Astrocyte (in vitro differentiated cells and primary cell): ENCODE results near the gene C1QTNF12.

Experiments
- CTCF ChIP-seq: IDR thresholded peaks from 2 replicates; pipeline ENCODE4 v1.5.1; 2011; ENCODE audit warnings: low read depth, mild to moderate bottlenecking, inconsistent platforms, low read length, moderate library complexity; ENCODE audit not compliant: insufficient read depth
- EZH2 ChIP-seq: IDR thresholded peaks from 2 replicates; pipeline ENCODE4 v1.6.1; 2012; ENCODE audit warnings: mild to moderate bottlenecking, low read length, inconsistent platforms; ENCODE audit not compliant: insufficient read depth

- no peak for TF ChIP-seq CTCF
- no peak for TF ChIP-seq EZH2
Observed at GRCh38 chr1:1278620-1279019, 32.1 kb upstream of the C1QTNF12 start.
